Measurements from ENCODE around the gene PLVAP.

GRCh38 chr19:17394891-17395415, 17.8 kb upstream of the PLVAP start:
- TF ChIP-seq POLR2A (IDR thresholded peaks at IDR 0.05; ENCODE audit: low read depth, low read length) (peak; percentile 55), MYC (IDR thresholded peaks at IDR 0.05; ENCODE audit: low read depth, low read length) (no peak), CTCF (IDR thresholded peaks at IDR 0.05; ENCODE audit: extremely low read depth in 1 of 2, insufficient read depth in 1 of 2, low read depth in 1 of 2, low read length in 2 of 2) (peak; percentile 62 to 82), GATA2 (IDR thresholded peaks at IDR 0.05; ENCODE audit: insufficient read depth, insufficient read length, low read depth, low read length) (no peak), POLR2AphosphoS5 (IDR thresholded peaks at IDR 0.05; ENCODE audit: insufficient read depth, low read depth, low read length) (peak; percentile 67), EZH2 (IDR thresholded peaks at IDR 0.05; ENCODE audit: borderline replicate concordance, low read depth, low read length, severe bottlenecking) (no peak), JUN (IDR thresholded peaks at IDR 0.05; ENCODE audit: borderline replicate concordance, insufficient read depth, insufficient read length, low read depth) (no peak)
- TF ChIP-seq, protein P1, sequence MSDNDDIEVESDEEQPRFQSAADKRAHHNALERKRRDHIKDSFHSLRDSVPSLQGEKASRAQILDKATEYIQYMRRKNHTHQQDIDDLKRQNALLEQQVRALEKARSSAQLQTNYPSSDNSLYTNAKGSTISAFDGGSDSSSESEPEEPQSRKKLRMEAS (IDR thresholded peaks at IDR 0.05; ENCODE audit: insufficient read depth, insufficient read length), result no peak

Measured in endothelial cell of umbilical vein (primary cell).